Gastroesophageal sphincter (tissue), 4 donors: ENCODE measurements around the gene RPA1. TPM values are rescaled to one million over a fixed set of nuclear protein-coding genes. Genes with fewer than 3 reads are reported as not detected.

Experiments
- ATAC-seq: fragments of 150-250 bp; one replicate; pipeline ENCODE4 v1.9.1; 2016; ENCODE audit warnings: mild to moderate bottlenecking, moderate library complexity
- H3K27ac ChIP-seq, 4 donors: fragments of 200-600 bp; sonication (generic) in 3 of 4; 1 replicate in 3 of 4; 2 replicates in 1 of 4; pipeline ENCODE4 v1.5.1; 2016 to 2019
- H3K27me3 ChIP-seq: fragments of 200-600 bp; sonication (generic); one replicate; pipeline ENCODE4 v1.5.1; 2019
- H3K36me3 ChIP-seq, 2 donors: fragments of 200-600 bp; sonication (generic); one replicate each; pipeline ENCODE4 v1.5.1; 2019; ENCODE audit warnings: control low read depth in 1 of 2
- H3K4me1 ChIP-seq, 3 donors: fragments of 200-600 bp; sonication (generic); 1 replicate in 2 of 3; 2 replicates in 1 of 3; pipeline ENCODE4 v1.5.1; 2016 to 2019; ENCODE audit warnings: control low read depth in 2 of 3
- H3K4me3 ChIP-seq, 2 donors: fragments of 200-600 bp; sonication (generic); one replicate each; pipeline ENCODE4 v1.5.1; 2019; ENCODE audit warnings: mild to moderate bottlenecking in 1 of 2, moderate library complexity in 1 of 2
- H3K9me3 ChIP-seq, 3 donors: fragments of 200-600 bp; sonication (generic); one replicate each; pipeline ENCODE4 v1.5.1; 2017 to 2019; ENCODE audit warnings: control low read depth in 2 of 3
- CTCF ChIP-seq, 4 experiments: fragments of 200-600 bp in 2 of 4; fragments of 450-650 bp in 2 of 4; sonication (generic) in 1 of 4; IDR thresholded peaks; one replicate each; pipeline ENCODE4 v1.5.1; 2017 to 2019; ENCODE audit warnings: antibody characterized with exemption in 4 of 4, mild to moderate bottlenecking in 2 of 4, moderate library complexity in 2 of 4
- EP300 ChIP-seq: sonication (generic); formaldehyde crosslinking; IDR thresholded peaks from one replicate; pipeline ENCODE4 v1.6.1; 2017; ENCODE audit warnings: antibody characterized with exemption, mild to moderate bottlenecking
- POLR2A ChIP-seq, 2 donors: fragments of 450-650 bp; IDR thresholded peaks; one replicate each; pipeline ENCODE4 v1.6.1; 2017; ENCODE audit warnings: antibody characterized with exemption in 2 of 2, mild to moderate bottlenecking in 2 of 2, moderate library complexity in 1 of 2
- POLR2AphosphoS5 ChIP-seq: sonication (generic); formaldehyde crosslinking; IDR thresholded peaks from one replicate; pipeline ENCODE4 v1.6.1; 2017; ENCODE audit warnings: antibody characterized with exemption
- WGBS, 2 donors: methylation state at CpG; one replicate each; pipeline ENCODE4 v1.1.5; 2018; ENCODE audit warnings: low coverage in 1 of 2; 5-methylcytosine and 5-hydroxymethylcytosine counted together
- total RNA-seq, 4 donors: library from RNA; depleted of rRNA; stranded (reverse); fragments of >200 nt; gene quantifications; one replicate each; pipeline ENCODE4 v1.1.0, GENCODE V29; 2016

The RPA1 gene
- total RNA-seq = 10 to 100 TPM; 22.0 to 33.0 (median 25.2) TPM

GRCh38 chr17:1829592-1830257, at the start of gene RPA1, which contains the start of gene SMYD4:
RPA1 (plus strand) TSS chr17:1830005; CDS start chr17:1830094, 89 bp downstream.
SMYD4 (minus strand) TSS chr17:1829902; CDS start chr17:1827994, 1,908 bp downstream.
- peak in 2 of 4 experiments; percentile 10 to 16 for TF ChIP-seq CTCF (IDR thresholded peaks at IDR 0.05)
- TF ChIP-seq POLR2AphosphoS5 = peak; percentile 50
- TF ChIP-seq EP300 = no peak
- peak; percentile 82 for TF ChIP-seq POLR2A (IDR thresholded peaks at IDR 0.05)
- peak within 1 kb of the TSS; percentile 61 to 94 for H3K4me3 ChIP-seq
- no peaks in the 10 kb centered on the region for H3K27me3 ChIP-seq
- peak within 1 kb of the TSS; percentile 66 to 95 (median 92) for H3K27ac ChIP-seq
- WGBS, 2 donors = no CpG with 5 or more reads among the region's 83 CpGs
- no peaks in the 10 kb centered on the region for H3K9me3 ChIP-seq
- ATAC-seq = peak; percentile 100
- peaks cover 0 to 45% (median 6%) of the 10 kb centered on the region in 3 donors for H3K4me1 ChIP-seq
- H3K36me3 ChIP-seq = peaks cover 0 to 44% of the 10 kb centered on the region in 2 donors

GRCh38 chr17:1782171-1782567, 47.6 kb upstream of the RPA1 start:
- TF ChIP-seq EP300 = no peak
- TF ChIP-seq CTCF (IDR thresholded peaks at IDR 0.05) = no peak
- no peak for TF ChIP-seq POLR2A (IDR thresholded peaks at IDR 0.05)
- TF ChIP-seq POLR2AphosphoS5 = no peak
- Histone ChIP-seq H3K36me3 (peaks cover 0 to 61% of the 10 kb centered on the region in 2 donors), H3K9me3 (no peaks in the 10 kb centered on the region), H3K27ac (peak overlapping the region in 3 of 4 donors; percentile 78 to 89 (median 86)), H3K4me3 (no peak overlapping the region), H3K4me1 (peaks cover 0 to 66% (median 16%) of the 10 kb centered on the region in 3 donors), H3K27me3 (no peaks in the 10 kb centered on the region)
- WGBS, 2 donors = 36 to 40% methylated on average over 3 to 4 of the region's 6 CpGs
- ATAC-seq = no peak

GRCh38 chr17:1783271-1783670, 46.5 kb upstream of the RPA1 start:
- Histone ChIP-seq H3K4me1 (peaks cover 0 to 76% (median 18%) of the 10 kb centered on the region in 3 donors), H3K27me3 (no peaks in the 10 kb centered on the region), H3K4me3 (peak overlapping the region in 1 of 2 donors; percentile 1), H3K27ac (peak overlapping the region; percentile 82 to 91 (median 88)), H3K36me3 (peaks cover 0 to 50% of the 10 kb centered on the region in 2 donors), H3K9me3 (no peaks in the 10 kb centered on the region)
- no peak for TF ChIP-seq POLR2AphosphoS5
- no peak for TF ChIP-seq POLR2A (IDR thresholded peaks at IDR 0.05)
- no peak for TF ChIP-seq EP300
- TF ChIP-seq CTCF (IDR thresholded peaks at IDR 0.05) = no peak
- 69 to 89% methylated on average over 9 to 10 of the region's 19 CpGs for WGBS, 2 donors
- no peak for ATAC-seq

GRCh38 chr17:1783834-1784611, 45.8 kb upstream of the RPA1 start:
- no peaks in the 10 kb centered on the region for H3K27me3 ChIP-seq
- ATAC-seq = peak; percentile 88
- H3K9me3 ChIP-seq = no peaks in the 10 kb centered on the region
- 35 to 46% methylated on average over 4 to 8 of the region's 16 CpGs for WGBS, 2 donors
- peak; percentile 38 to 39 for TF ChIP-seq POLR2A (IDR thresholded peaks at IDR 0.05)
- TF ChIP-seq CTCF (IDR thresholded peaks at IDR 0.05) = peak in 3 of 4 experiments; percentile 77 to 91 (median 89)
- TF ChIP-seq EP300 = no peak
- TF ChIP-seq POLR2AphosphoS5 = peak; percentile 91
- peaks cover 0 to 42% of the 10 kb centered on the region in 2 donors for H3K36me3 ChIP-seq
- H3K4me3 ChIP-seq = peak overlapping the region in 1 of 2 donors; percentile 1
- H3K27ac ChIP-seq = peak overlapping the region; percentile 82 to 91 (median 88)
- peaks cover 0 to 72% (median 18%) of the 10 kb centered on the region in 3 donors for H3K4me1 ChIP-seq
